ENCODE results near the gene BMS1.
"Not testable (repeated sequence)": the region's sequence is repeated elsewhere in the genome, so short reads cannot be mapped to it uniquely, and the experiment has no call there.

BMS1 gene, protein sequence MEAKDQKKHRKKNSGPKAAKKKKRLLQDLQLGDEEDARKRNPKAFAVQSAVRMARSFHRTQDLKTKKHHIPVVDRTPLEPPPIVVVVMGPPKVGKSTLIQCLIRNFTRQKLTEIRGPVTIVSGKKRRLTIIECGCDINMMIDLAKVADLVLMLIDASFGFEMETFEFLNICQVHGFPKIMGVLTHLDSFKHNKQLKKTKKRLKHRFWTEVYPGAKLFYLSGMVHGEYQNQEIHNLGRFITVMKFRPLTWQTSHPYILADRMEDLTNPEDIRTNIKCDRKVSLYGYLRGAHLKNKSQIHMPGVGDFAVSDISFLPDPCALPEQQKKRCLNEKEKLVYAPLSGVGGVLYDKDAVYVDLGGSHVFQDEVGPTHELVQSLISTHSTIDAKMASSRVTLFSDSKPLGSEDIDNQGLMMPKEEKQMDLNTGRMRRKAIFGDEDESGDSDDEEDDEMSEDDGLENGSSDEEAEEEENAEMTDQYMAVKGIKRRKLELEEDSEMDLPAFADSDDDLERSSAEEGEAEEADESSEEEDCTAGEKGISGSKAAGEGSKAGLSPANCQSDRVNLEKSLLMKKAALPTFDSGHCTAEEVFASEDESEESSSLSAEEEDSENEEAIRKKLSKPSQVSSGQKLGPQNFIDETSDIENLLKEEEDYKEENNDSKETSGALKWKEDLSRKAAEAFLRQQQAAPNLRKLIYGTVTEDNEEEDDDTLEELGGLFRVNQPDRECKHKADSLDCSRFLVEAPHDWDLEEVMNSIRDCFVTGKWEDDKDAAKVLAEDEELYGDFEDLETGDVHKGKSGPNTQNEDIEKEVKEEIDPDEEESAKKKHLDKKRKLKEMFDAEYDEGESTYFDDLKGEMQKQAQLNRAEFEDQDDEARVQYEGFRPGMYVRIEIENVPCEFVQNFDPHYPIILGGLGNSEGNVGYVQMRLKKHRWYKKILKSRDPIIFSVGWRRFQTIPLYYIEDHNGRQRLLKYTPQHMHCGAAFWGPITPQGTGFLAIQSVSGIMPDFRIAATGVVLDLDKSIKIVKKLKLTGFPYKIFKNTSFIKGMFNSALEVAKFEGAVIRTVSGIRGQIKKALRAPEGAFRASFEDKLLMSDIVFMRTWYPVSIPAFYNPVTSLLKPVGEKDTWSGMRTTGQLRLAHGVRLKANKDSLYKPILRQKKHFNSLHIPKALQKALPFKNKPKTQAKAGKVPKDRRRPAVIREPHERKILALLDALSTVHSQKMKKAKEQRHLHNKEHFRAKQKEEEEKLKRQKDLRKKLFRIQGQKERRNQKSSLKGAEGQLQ

DNA sequence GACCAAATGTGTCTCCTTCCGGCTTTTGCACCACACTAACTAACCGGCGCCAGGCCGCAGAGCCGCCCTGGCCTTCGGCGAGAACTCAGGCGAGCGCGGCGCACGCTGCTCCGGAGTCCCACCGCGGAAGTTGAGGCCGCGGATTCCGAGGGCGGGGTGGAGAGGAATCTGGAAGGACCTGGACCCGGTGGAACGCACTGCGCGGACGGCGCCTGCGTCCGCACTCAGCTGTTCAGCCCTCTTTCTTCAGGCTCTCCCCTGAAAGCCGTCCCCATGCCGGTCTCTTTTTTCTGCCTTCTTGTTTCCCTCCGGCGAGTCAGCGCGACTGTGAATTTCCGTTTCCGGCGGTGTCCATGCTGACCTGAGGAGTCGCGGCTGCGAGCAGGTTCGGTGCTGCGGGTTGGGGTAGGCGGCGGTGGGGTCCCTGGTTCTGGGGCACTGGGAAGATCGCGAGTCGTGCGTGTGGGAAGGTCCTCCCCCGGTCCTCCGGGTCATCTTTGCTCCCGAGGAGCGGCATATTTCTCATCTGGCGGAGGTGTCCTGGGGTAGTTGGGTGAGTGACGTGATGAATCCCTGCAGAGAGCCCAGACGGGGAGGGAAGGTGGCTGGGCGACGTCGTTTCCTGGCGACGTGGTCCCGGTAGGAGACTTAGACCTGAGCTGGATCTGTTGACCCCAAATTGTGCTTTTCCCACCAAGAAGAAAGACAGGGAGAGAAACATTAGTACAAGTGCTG is at the start of gene BMS1:
Gene BMS1 (plus strand): TSS at position 350 of the 735 bp plus-strand sequence. CDS start 1,600 bp downstream, outside the sequence.
- peak; percentile 59 for DNase-seq

- DNase-seq = no peak
These were observed 48.1 kb upstream of the BMS1 start for GRCh38 chr10:42734536-42734935.

GRCh38 chr10:42738679-42739078 is 43.9 kb upstream of the BMS1 start:
- no peak for DNase-seq

DNA sequence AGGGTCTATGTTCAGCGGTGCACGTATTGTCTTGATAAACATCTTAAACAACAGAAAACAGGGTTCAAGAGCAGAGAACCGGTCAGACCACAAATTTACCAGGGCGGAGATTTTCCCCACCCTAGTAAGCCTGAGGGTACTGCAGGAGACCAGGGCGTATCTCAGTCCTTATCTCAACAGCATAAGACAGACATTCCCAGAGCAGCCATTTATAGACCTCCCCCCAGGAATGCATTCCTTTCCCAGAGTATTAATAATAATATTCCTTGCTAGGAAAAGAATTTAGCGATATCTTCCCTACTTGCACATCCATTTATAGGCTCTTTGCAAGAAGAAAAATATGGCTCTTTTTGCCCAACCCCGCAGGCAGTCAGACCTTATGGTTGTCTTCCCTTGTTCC is 41.1 kb upstream of the BMS1 start:
- not testable (repeated sequence) for DNase-seq

DNA sequence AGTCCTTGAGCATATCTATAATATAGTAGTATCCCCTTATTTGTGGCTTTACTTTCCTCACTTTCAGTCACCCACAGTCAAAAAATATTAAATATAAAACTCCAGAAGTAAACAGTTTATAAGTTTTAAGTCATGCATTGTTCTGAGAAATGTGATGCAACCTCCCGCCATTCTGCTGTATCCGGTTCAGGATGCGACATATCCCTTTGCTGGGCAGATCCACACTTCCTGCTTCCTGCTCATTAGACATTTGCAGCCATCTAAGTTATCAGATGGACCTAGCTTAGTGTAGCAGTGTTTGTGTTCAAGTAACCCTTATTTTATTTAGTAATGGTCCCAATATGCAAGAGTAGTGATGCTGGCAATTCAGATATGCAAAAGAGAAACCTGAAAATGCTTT is 38.9 kb upstream of the BMS1 start:
- no peak for DNase-seq

- no peak for DNase-seq
These were observed 38.4 kb upstream of the BMS1 start for GRCh38 chr10:42744134-42744701.

- DNase-seq = no peak
These were observed 29.5 kb upstream of the BMS1 start for GRCh38 chr10:42753126-42753506.

GRCh38 chr10:42753507-42754154 is 29.0 kb upstream of the BMS1 start:
- no peak for DNase-seq

GRCh38 chr10:42754155-42755027 is 28.2 kb upstream of the BMS1 start:
- no peak for DNase-seq

GRCh38 chr10:42755028-42755451 is 27.6 kb upstream of the BMS1 start:
- DNase-seq = no peak

DNA sequence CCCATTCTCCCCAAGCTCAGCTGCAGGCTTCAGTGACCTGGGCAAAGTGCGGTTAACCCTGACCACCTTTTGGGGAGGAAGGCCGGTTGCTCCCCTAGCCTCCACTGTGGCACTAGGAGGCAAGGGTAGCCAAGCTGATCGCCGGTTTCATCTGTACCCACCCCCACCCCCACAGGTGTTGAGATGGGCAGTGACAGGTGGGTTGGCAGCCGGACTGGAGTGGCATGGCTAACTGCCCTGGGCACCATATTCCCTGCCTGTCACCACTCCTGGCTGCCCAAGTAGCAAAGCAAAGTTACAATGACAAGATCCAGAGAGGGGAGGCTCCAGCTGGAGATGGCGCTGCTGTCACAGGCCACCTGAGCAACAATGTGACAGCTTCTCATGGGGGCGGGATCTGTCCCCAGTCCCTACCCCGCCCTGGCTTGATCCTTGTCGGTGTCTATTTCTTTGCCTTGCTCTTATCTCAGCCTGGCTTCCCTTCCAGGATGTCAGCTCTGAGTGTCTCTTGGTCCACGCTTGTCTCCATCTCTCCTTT is 27.0 kb upstream of the BMS1 start:
- DNase-seq = no peak

GRCh38 chr10:42767906-42768305 is 14.7 kb upstream of the BMS1 start:
- no peak for DNase-seq

GRCh38 chr10:42768581-42769152 is 13.9 kb upstream of the BMS1 start:
- DNase-seq = no peak

GRCh38 chr10:42769173-42769572 is 13.4 kb upstream of the BMS1 start:
- no peak for DNase-seq

DNA sequence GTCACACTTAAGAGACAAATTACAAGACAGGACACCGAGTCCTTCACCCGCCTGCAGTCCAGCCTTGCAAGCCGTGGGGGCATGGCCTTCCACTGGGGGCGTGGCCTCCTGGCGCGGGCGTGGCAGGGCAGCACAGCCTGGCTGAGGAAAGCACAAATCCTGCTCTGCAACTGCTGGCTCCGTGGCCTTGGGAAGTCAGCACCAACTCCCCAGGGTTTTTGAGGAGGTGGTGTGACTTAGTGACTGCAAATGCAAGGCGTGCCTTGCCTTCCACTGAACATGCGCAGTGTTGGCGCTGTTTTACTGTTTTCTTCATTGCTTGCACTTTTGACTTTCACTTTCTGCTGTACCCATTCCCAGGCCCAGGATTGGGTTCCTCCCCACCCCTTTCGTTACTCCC is 12.9 kb upstream of the BMS1 start:
- DNase-seq = no peak

DNA sequence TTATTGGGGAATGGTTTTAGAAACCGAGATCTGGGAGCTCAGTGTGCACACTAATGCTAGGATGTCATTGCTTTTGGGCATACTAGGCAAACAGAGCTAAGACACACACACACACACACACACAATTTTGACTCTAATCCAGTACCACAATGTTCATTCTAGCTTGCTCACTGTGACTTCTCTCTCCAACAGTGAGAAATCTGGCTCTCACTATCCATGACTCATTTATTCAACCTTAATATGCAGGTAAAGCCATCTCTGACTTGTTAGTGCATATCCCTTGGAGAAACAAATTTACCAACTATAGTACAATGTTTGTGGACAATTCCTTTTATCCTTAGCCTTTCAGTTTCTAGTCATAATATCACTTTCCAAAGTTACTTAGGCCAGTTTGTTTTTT is 5.9 kb upstream of the BMS1 start:
- DNase-seq = no peak

- no peak for DNase-seq
These were observed 2.1 kb upstream of the BMS1 start for GRCh38 chr10:42780456-42780855.

DNA sequence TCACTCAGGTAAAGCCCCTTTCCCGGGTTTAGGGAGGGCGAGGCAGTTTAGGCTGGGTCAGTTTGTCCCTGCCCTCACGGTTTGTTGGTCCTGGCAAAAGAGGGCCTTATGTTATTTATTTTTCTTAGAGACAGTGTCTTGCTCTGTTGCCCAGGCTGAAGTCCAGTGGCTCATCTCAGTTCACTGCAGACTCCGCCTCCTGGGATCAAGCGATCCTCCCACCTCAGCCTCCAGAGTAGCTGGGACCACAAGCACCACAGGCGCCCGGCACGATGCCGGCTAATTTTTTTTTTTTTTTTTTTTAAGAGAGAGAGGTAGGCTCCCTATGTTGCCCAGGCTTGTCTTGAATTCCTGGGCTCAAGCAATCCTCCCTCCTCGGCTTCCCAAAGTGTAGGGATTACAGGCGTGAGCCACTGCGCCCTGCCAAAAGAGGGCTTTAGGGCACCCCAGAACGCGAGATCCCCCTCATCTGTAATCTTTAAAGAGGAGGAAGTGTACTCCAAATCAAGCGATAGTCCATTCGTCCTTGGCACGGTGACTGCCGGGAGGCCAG is 626 bp upstream of the BMS1 start:
- DNase-seq = no peak

DNA sequence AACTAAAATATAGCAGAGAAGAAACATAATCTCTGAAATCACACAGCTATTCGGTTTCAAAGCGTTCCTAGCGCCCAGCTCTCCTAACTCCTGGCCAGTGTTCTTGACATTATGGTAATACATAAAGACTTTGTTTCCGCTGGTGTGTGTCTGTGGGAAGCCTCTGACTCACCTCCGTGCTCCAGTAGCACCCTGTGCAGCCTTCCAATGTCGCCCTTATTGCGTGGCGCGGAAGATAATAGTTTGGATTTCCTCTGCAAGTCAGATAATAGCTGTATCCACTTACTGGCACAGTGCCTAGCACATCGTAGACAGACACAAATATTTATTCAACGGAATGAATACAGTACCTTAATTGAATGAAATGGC is 570 bp downstream of the BMS1 start:
- no peak for DNase-seq

DNA sequence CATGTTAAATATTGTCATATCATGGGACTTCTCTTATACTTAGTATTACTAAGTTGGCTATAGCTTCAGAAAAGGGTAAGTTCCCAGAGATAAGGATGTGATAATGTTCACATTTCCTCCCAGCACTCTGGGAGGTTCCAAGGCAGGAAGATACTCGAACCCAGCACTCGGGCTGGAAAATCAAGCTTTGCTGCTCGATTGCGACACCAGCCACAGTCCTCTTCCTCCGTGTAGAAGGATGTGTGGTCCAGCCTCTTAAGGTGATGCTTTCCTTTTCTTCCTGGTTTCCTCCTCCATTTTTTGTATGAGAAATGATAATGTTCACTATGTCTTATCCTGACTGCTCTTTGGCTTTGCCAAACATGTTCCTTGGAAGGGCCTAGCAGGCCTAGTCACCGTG is 3.2 kb downstream of the BMS1 start:
- no peak for DNase-seq
